PC-3 (cell line): ENCODE measurements around the gene FUNDC1.

Experiments
- CTCF ChIP-seq: fragments of 300-600 bp; sonication (generic); conservative IDR thresholded peaks from 2 replicates; pipeline ENCODE4 v1.5.1; 2017; ENCODE audit warnings: antibody characterized with exemption, low read depth, mild to moderate bottlenecking, low read length
- EZH2 ChIP-seq: fragments of 300-600 bp; sonication (generic); IDR thresholded peaks from one replicate; pipeline ENCODE4 v1.6.1; 2017; ENCODE audit warnings: antibody characterized with exemption, mild to moderate bottlenecking, low read length; ENCODE audit not compliant: unreplicated experiment
- EZH2phosphoT487 ChIP-seq: fragments of 300-600 bp; sonication (generic); IDR thresholded peaks from 2 replicates; pipeline ENCODE4 v1.6.1; 2018; ENCODE audit warnings: mild to moderate bottlenecking, antibody characterized with exemption, low read length, borderline replicate concordance

GRCh38 chrX:44568196-44568595, 25.5 kb upstream of the FUNDC1 start:
- TF ChIP-seq EZH2 (no peak), CTCF (no peak), EZH2phosphoT487 (no peak)
